Measurements from ENCODE around the gene NAP1L1.

Gene NAP1L1

DNA sequence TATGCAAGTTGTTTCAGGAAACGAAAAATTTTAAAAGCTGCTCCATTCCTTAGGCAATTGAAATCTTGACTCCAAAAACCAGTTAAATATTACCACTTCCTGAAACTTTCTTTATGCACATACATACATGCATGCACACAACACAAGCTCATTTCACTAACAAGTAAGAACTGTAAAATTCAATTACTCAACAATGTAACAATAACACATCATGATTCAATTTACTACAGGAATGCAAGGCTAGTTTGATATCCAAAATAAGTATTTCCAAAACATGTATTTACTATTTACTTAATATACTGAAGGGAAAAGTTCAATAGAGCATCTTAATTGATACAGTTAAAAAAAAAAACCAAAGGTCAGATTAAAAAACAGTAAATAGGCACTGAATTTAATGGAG lies 19.6 kb downstream of the NAP1L1 start:
- TF ChIP-seq ESRRG (CRISPR knock-in tag; IDR thresholded peaks at IDR 0.05) (no peak), TCF4 (CRISPR knock-in tag; IDR thresholded peaks at IDR 0.05; ENCODE audit: borderline replicate concordance) (no peak), ZFP30 (CRISPR knock-in tag; IDR thresholded peaks at IDR 0.05) (no peak), ZC3H10 (CRISPR knock-in tag; IDR thresholded peaks at IDR 0.05) (no peak), ZFP3 (CRISPR knock-in tag; IDR thresholded peaks at IDR 0.05) (no peak), PPARA (CRISPR knock-in tag; IDR thresholded peaks at IDR 0.05; ENCODE audit: borderline replicate concordance) (no peak), ZNF70 (CRISPR knock-in tag; IDR thresholded peaks at IDR 0.05) (no peak), RARB (CRISPR knock-in tag; IDR thresholded peaks at IDR 0.05) (no peak), ZNF8 (CRISPR knock-in tag; IDR thresholded peaks at IDR 0.05) (no peak), PATZ1 (CRISPR knock-in tag; IDR thresholded peaks at IDR 0.05; ENCODE audit: borderline replicate concordance) (no peak), ZNF565 (CRISPR knock-in tag; conservative IDR thresholded peaks at IDR 0.05; ENCODE audit: low read depth) (no peak), ISL1 (CRISPR knock-in tag; IDR thresholded peaks at IDR 0.05) (no peak), ARNTL (CRISPR knock-in tag; IDR thresholded peaks at IDR 0.05; ENCODE audit: borderline replicate concordance, low read depth) (no peak), TOX (CRISPR knock-in tag; IDR thresholded peaks at IDR 0.05; ENCODE audit: borderline replicate concordance) (no peak), POU6F1 (CRISPR knock-in tag; IDR thresholded peaks at IDR 0.05; ENCODE audit: borderline replicate concordance, low read depth) (no peak), BACH2 (CRISPR knock-in tag; IDR thresholded peaks at IDR 0.05; ENCODE audit: borderline replicate concordance) (no peak)
- ATAC-seq = no peak

GRCh38 chr12:76060111-76060510 lies 24.4 kb downstream of the NAP1L1 start:
- no peak for ATAC-seq
- TF ChIP-seq GLIS3 (CRISPR knock-in tag; IDR thresholded peaks at IDR 0.05) (no peak), TOX (CRISPR knock-in tag; IDR thresholded peaks at IDR 0.05; ENCODE audit: borderline replicate concordance) (no peak), SNAI2 (CRISPR knock-in tag; IDR thresholded peaks at IDR 0.05) (no peak), ESRRG (CRISPR knock-in tag; IDR thresholded peaks at IDR 0.05) (no peak), PPARA (CRISPR knock-in tag; IDR thresholded peaks at IDR 0.05; ENCODE audit: borderline replicate concordance) (no peak), RARB (CRISPR knock-in tag; IDR thresholded peaks at IDR 0.05) (no peak), ZFP30 (CRISPR knock-in tag; IDR thresholded peaks at IDR 0.05) (no peak), ISL1 (CRISPR knock-in tag; IDR thresholded peaks at IDR 0.05) (no peak), ZC3H10 (CRISPR knock-in tag; IDR thresholded peaks at IDR 0.05) (no peak), CREB5 (CRISPR knock-in tag; IDR thresholded peaks at IDR 0.05; ENCODE audit: low read depth) (no peak)
- TF ChIP-seq, protein P1, sequence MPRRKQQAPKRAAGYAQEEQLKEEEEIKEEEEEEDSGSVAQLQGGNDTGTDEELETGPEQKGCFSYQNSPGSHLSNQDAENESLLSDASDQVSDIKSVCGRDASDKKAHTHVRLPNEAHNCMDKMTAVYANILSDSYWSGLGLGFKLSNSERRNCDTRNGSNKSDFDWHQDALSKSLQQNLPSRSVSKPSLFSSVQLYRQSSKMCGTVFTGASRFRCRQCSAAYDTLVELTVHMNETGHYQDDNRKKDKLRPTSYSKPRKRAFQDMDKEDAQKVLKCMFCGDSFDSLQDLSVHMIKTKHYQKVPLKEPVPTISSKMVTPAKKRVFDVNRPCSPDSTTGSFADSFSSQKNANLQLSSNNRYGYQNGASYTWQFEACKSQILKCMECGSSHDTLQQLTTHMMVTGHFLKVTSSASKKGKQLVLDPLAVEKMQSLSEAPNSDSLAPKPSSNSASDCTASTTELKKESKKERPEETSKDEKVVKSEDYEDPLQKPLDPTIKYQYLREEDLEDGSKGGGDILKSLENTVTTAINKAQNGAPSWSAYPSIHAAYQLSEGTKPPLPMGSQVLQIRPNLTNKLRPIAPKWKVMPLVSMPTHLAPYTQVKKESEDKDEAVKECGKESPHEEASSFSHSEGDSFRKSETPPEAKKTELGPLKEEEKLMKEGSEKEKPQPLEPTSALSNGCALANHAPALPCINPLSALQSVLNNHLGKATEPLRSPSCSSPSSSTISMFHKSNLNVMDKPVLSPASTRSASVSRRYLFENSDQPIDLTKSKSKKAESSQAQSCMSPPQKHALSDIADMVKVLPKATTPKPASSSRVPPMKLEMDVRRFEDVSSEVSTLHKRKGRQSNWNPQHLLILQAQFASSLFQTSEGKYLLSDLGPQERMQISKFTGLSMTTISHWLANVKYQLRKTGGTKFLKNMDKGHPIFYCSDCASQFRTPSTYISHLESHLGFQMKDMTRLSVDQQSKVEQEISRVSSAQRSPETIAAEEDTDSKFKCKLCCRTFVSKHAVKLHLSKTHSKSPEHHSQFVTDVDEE (CRISPR knock-in tag; IDR thresholded peaks at IDR 0.05) = no peak

- no peak for ATAC-seq
- TF ChIP-seq, protein P1 (CRISPR knock-in tag; IDR thresholded peaks at IDR 0.05) = no peak
- TF ChIP-seq ZNF8 (CRISPR knock-in tag; IDR thresholded peaks at IDR 0.05) (no peak), ZC3H10 (CRISPR knock-in tag; IDR thresholded peaks at IDR 0.05) (no peak), CSRNP3 (CRISPR knock-in tag; IDR thresholded peaks at IDR 0.05) (no peak), CSDC2 (CRISPR knock-in tag; IDR thresholded peaks at IDR 0.05) (no peak), POU6F1 (CRISPR knock-in tag; IDR thresholded peaks at IDR 0.05; ENCODE audit: borderline replicate concordance, low read depth) (no peak), ZFP3 (CRISPR knock-in tag; IDR thresholded peaks at IDR 0.05) (no peak), OSR1 (CRISPR knock-in tag; IDR thresholded peaks at IDR 0.05) (no peak), BACH2 (CRISPR knock-in tag; IDR thresholded peaks at IDR 0.05; ENCODE audit: borderline replicate concordance) (no peak), PPARA (CRISPR knock-in tag; IDR thresholded peaks at IDR 0.05; ENCODE audit: borderline replicate concordance) (no peak), RARB (CRISPR knock-in tag; IDR thresholded peaks at IDR 0.05) (no peak), TCF4 (CRISPR knock-in tag; IDR thresholded peaks at IDR 0.05; ENCODE audit: borderline replicate concordance) (no peak), ZNF70 (CRISPR knock-in tag; IDR thresholded peaks at IDR 0.05) (no peak), GLIS3 (CRISPR knock-in tag; IDR thresholded peaks at IDR 0.05) (no peak)
These were observed 27.2 kb downstream of the NAP1L1 start for GRCh38 chr12:76057326-76057725.

Measured in SK-N-SH treated with all-trans-retinoic acid at 6 μM for 48 hours (cell line).